IPS-18a (cell line): ENCODE results near the gene MED12L.

Source experiments
- H3K27ac ChIP-seq: one replicate; pipeline ENCODE4 v1.5.1; 2013; ENCODE audit warnings: low read length
- H3K27me3 ChIP-seq: one replicate; pipeline ENCODE4 v1.6.1; 2013; ENCODE audit warnings: mild to moderate bottlenecking, low read length; ENCODE audit not compliant: control insufficient read depth, insufficient read depth
- H3K36me3 ChIP-seq: one replicate; pipeline ENCODE4 v1.6.1; 2013; ENCODE audit warnings: low read depth, low read length; ENCODE audit not compliant: control insufficient read depth
- H3K4me1 ChIP-seq: one replicate; pipeline ENCODE4 v1.6.1; 2013; ENCODE audit warnings: low read depth, low read length; ENCODE audit not compliant: control insufficient read depth
- H3K4me3 ChIP-seq: one replicate; pipeline ENCODE4 v1.5.1; 2013; ENCODE audit warnings: low read length
- H3K9ac ChIP-seq: one replicate; pipeline ENCODE4 v1.6.1; 2013; ENCODE audit warnings: mild to moderate bottlenecking, low read length, moderate library complexity
- H3K9me3 ChIP-seq: one replicate; pipeline ENCODE4 v1.6.1; 2013; ENCODE audit warnings: low read depth, low read length; ENCODE audit not compliant: control insufficient read depth

The MED12L gene

GRCh38 chr3:151426341-151426657 lies 340.8 kb downstream of the MED12L start:
- H3K4me1 ChIP-seq: peaks cover 19% of the 10 kb centered on the region
- H3K36me3 ChIP-seq: no peaks in the 10 kb centered on the region
- H3K9me3 ChIP-seq: no peaks in the 10 kb centered on the region
- H3K27ac ChIP-seq: no peak overlapping the region
- no peak overlapping the region for H3K4me3 ChIP-seq
- no peak overlapping the region for H3K9ac ChIP-seq
- H3K27me3 ChIP-seq: no peaks in the 10 kb centered on the region

- Histone ChIP-seq H3K4me1 (peaks cover 19% of the 10 kb centered on the region), H3K27ac (no peak overlapping the region), H3K9me3 (no peaks in the 10 kb centered on the region)
Observed at GRCh38 chr3:151428386-151428785, 342.9 kb downstream of the MED12L start.

GRCh38 chr3:151430821-151431484 lies 345.5 kb downstream of the MED12L start:
- peaks cover 25% of the 10 kb centered on the region for H3K4me1 ChIP-seq
- H3K27me3 ChIP-seq: no peaks in the 10 kb centered on the region
- H3K27ac ChIP-seq: peak overlapping the region; percentile 24
- peak overlapping the region; percentile 14 for H3K4me3 ChIP-seq
- no peak overlapping the region for H3K9ac ChIP-seq
- no peaks in the 10 kb centered on the region for H3K9me3 ChIP-seq
- no peaks in the 10 kb centered on the region for H3K36me3 ChIP-seq

More at GRCh38 chr3:151428386-151428785, 342.9 kb downstream of the MED12L start:
- Histone ChIP-seq H3K4me3 (no peak overlapping the region), H3K36me3 (no peaks in the 10 kb centered on the region), H3K9ac (no peak overlapping the region), H3K27me3 (no peaks in the 10 kb centered on the region)

GRCh38 chr3:151431940-151432339 lies 346.5 kb downstream of the MED12L start:
- Histone ChIP-seq H3K4me1 (peaks cover 20% of the 10 kb centered on the region), H3K4me3 (no peak overlapping the region), H3K27me3 (no peaks in the 10 kb centered on the region), H3K27ac (no peak overlapping the region), H3K9me3 (no peaks in the 10 kb centered on the region), H3K36me3 (no peaks in the 10 kb centered on the region), H3K9ac (no peak overlapping the region)

GRCh38 chr3:151432616-151433372 lies 347.3 kb downstream of the MED12L start:
- no peaks in the 10 kb centered on the region for H3K27me3 ChIP-seq
- H3K9me3 ChIP-seq: no peaks in the 10 kb centered on the region
- no peak overlapping the region for H3K4me3 ChIP-seq
- H3K9ac ChIP-seq: no peak overlapping the region
- peaks cover 20% of the 10 kb centered on the region for H3K4me1 ChIP-seq
- H3K36me3 ChIP-seq: no peaks in the 10 kb centered on the region
- no peak overlapping the region for H3K27ac ChIP-seq

GRCh38 chr3:151434151-151434890 lies 348.9 kb downstream of the MED12L start:
- H3K4me1 ChIP-seq: peaks cover 20% of the 10 kb centered on the region
- no peak overlapping the region for H3K4me3 ChIP-seq
- H3K36me3 ChIP-seq: no peaks in the 10 kb centered on the region
- H3K27ac ChIP-seq: no peak overlapping the region
- no peaks in the 10 kb centered on the region for H3K27me3 ChIP-seq
- no peaks in the 10 kb centered on the region for H3K9me3 ChIP-seq
- H3K9ac ChIP-seq: no peak overlapping the region

GRCh38 chr3:151436675-151437446 lies 351.4 kb downstream of the MED12L start:
- Histone ChIP-seq H3K36me3 (no peaks in the 10 kb centered on the region), H3K9me3 (no peaks in the 10 kb centered on the region), H3K9ac (no peak overlapping the region), H3K4me3 (no peak overlapping the region), H3K27ac (no peak overlapping the region), H3K27me3 (no peaks in the 10 kb centered on the region), H3K4me1 (peaks cover 17% of the 10 kb centered on the region)

- Histone ChIP-seq H3K9me3 (no peaks in the 10 kb centered on the region), H3K4me3 (no peak overlapping the region), H3K36me3 (no peaks in the 10 kb centered on the region), H3K27me3 (no peaks in the 10 kb centered on the region), H3K9ac (no peak overlapping the region), H3K27ac (no peak overlapping the region), H3K4me1 (peaks cover 17% of the 10 kb centered on the region)
Observed at GRCh38 chr3:151437906-151438305, 352.4 kb downstream of the MED12L start.

GRCh38 chr3:151439652-151440125 lies 354.2 kb downstream of the MED12L start:
- Histone ChIP-seq H3K4me3 (no peak overlapping the region), H3K9ac (no peak overlapping the region), H3K27ac (no peak overlapping the region), H3K36me3 (no peaks in the 10 kb centered on the region), H3K27me3 (no peaks in the 10 kb centered on the region), H3K9me3 (no peaks in the 10 kb centered on the region), H3K4me1 (peaks cover 13% of the 10 kb centered on the region)

- H3K9me3 ChIP-seq: no peaks in the 10 kb centered on the region
- no peak overlapping the region for H3K27ac ChIP-seq
- H3K36me3 ChIP-seq: no peaks in the 10 kb centered on the region
- no peaks in the 10 kb centered on the region for H3K27me3 ChIP-seq
- H3K9ac ChIP-seq: no peak overlapping the region
- H3K4me1 ChIP-seq: peaks cover 4% of the 10 kb centered on the region
- no peak overlapping the region for H3K4me3 ChIP-seq
Observed at GRCh38 chr3:151440940-151441339, 355.5 kb downstream of the MED12L start.

GRCh38 chr3:151443583-151443982 lies 358.1 kb downstream of the MED12L start:
- Histone ChIP-seq H3K27me3 (no peaks in the 10 kb centered on the region), H3K9me3 (no peaks in the 10 kb centered on the region)

More at GRCh38 chr3:151443583-151443982, 358.1 kb downstream of the MED12L start:
- Histone ChIP-seq H3K36me3 (no peaks in the 10 kb centered on the region), H3K27ac (no peak overlapping the region), H3K9ac (no peak overlapping the region), H3K4me3 (no peak overlapping the region), H3K4me1 (peaks cover 4% of the 10 kb centered on the region)
